NCI-H1092 treated with DMSO at 0.1 percent for 48 hours (cell line): ENCODE data around the gene AVPI1.

Experiments
- DNase-seq: peaks from one replicate; lab custom pipeline; 2025; lab: John Stamatoyannopoulos, UW

AVPI1 gene, protein sequence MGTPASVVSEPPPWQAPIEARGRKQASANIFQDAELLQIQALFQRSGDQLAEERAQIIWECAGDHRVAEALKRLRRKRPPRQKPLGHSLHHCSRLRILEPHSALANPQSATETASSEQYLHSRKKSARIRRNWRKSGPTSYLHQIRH

DNA sequence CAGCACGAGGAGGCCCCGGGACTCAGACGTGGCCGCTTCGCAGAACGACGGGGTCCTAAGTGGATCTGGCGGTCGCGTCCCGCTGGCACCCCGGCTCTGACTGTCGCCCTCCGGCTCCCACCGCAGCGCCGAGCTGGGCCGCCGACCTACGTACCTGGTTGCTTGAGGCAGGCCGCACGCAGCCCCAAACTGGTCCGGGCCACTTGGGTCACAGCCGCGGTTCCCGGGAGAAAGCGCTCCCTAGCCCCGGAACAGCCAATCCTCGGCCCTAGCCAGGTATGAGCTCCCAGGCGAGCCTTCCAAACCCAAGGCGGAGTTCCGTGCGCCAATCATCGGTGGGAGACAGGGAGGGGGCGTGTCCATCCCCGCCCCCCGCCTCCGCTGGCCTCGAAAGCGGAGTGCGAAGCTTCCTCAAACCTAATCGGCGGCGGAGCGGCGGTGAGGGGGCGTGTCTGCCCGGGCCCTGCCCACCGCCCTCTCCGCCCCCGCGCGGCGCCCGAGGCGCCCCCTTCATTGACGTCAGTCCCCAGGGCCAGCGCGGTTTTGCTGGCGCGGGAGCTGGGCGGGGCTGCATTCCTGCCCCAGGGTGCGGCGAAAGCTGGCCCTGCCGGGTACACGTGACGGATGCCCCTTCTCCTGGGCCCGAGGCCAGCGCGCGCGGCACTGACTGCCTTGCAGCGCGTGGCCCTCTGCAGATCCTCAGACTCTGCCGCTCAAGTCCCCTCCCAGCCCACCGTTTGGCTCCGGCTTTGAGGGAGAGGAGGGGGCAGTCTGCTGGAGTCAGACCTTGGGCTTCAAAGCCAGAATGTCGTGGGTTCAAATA lies at the start of gene AVPI1:
Gene AVPI1, minus strand, starts transcription at position 280 of the 823 bp plus-strand sequence. CDS start 7,336 bp downstream, outside the sequence.
- DNase-seq, result peak; percentile 91

DNA sequence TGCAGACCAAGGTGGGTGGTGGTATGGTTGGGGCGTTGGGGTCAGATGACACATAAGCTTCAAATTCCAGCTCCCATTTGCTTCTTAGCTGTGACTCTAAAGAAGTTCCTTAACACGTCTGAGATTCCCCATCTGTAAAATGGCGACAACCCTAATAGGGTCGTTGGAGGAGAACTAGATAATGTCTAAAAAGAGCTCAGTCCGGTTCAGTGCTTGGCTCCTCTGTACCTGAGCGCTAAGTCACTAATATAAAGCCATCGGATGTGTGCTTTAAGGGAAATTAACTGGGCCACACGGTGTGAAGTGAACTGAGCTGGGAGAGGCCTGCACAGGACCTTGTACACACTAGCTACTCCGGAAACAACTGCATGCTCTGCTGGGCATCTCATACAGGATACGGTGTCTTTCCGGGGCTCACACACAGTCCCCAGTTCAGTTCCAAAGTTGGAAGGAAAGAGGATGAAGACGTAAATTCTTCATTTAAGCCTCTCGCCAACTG lies 49.4 kb upstream of the AVPI1 start:
- DNase-seq, result no peak

DNA sequence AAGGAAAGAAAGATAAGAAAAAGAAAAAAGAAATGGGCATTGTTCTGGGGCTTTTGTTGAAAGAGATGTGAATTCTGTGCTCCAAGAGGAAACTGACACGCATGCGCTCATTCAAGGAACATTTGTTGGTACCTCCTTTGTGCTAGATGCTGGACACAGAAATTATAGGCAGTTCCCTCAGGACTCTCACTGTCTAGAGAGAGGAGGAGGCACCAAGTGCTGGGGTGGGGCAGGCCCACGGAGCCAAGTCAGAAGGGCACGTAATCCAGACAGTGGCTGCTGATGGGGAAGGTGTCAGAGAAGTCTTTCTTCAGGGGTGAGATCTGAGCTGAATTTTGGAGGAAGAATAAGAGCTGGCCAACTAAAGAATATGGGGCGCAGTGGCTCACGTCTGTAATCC lies 47.0 kb upstream of the AVPI1 start:
- DNase-seq, result no peak

DNA sequence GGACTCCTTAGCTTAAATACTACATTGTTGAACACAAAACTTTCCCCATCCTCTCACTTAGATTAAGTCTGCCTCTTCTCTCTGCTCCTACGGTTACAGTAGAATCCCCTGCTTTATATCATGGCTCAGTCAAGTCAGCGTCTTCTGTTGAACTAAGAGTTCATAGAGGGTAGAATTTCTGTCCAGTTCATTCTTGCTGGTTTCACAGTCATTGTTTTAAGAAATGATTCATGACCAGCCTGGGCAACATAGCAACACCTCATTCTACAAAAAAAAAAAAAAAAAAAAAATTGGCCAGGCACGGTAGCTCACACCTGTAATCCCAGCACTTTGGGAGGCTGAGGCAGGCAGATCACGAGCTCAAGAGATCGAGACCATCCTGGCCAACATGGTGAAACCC lies 46.2 kb upstream of the AVPI1 start:
- no peak for DNase-seq

DNA sequence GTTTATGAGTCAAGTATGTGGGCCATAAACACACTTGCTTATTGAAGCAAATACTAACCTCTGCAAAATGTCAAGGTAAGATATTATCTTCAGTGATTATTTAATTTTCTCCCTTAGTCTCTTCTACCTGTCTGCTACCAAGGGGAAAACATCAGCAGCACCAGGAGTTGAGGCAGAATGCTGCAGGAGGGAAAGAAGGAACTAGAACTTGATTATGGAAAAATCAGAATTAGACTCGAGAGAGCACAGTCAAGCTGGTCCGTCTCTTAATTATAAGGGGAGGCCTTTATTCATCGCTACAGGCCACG lies 45.0 kb upstream of the AVPI1 start:
- no peak for DNase-seq

DNA sequence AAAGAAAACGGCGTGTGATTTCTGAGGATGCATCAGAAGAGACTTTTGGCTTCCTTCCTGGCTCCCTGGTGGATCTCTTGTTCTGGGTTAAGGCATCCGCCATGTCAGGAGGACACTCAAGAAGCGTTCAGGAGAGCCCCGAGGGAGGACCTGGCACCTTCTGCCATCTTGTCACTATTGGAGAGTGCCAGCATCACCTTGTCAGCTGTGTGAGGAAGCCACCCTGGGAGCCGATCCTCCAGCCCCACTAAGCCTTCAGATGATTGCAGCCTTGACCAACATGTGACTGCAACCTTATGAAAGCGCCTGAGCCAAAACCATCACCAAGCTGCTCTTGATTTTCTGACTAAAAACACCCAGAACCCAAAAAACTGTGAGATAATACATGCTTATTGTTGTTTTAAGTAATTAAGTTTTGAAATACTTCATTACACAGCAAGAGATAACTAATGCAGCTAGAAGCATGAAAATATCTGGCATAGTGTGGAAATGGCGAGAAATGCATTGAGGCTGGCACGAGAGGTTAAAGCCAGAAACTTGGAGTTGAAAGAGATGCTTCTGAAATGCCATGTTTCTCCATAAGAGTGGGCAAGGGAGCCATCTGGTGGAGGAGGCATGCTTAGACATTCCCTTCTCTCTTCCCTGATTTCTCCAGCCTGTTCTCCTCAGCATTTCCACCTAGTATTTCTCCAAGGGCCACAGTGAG lies 44.5 kb upstream of the AVPI1 start:
- DNase-seq, result peak; percentile 57

DNA sequence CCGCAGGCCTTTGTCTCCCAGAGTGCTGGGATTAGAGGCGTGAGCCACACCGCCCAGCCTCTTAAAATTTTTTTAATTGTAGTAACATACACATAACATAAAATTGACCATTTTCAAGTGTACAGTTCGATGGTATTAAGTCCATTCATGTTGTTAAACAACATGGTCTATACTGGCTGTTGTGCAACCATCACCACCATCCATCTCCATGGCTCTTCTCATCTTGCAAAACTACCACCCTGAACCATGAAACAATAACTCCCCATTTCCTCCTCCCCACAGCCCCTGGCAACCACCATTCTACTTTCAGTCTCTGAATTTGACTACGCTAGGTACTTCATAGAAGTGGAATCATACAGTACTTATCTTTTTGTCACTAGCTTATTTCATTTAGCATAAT lies 42.0 kb upstream of the AVPI1 start:
- DNase-seq, result no peak

DNA sequence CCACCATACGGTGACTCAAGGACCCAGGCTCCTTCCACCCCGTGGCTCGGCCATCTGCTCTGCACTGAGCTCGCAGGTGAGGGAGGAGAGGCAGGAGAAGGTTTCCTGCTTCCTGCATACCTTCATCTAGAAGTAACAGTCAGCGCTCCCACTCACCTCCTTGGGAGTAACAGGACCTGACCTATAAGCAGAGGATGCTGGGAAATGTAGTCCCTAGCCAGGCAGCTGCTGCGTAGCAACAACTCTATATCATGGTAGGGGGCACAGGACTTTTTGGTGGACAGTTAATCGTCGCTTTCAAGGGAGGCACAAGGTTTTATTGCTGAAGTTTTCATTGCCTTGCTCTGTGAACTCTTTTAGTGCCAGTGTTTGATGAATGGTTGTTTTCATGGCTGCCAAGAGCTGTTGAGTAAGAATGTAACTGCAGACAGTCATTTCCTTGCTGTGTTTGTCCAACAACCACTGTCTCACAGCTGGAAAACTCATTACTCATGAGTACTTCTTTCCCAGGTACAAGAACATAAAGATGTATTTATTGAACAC lies 39.7 kb upstream of the AVPI1 start:
- no peak for DNase-seq

DNA sequence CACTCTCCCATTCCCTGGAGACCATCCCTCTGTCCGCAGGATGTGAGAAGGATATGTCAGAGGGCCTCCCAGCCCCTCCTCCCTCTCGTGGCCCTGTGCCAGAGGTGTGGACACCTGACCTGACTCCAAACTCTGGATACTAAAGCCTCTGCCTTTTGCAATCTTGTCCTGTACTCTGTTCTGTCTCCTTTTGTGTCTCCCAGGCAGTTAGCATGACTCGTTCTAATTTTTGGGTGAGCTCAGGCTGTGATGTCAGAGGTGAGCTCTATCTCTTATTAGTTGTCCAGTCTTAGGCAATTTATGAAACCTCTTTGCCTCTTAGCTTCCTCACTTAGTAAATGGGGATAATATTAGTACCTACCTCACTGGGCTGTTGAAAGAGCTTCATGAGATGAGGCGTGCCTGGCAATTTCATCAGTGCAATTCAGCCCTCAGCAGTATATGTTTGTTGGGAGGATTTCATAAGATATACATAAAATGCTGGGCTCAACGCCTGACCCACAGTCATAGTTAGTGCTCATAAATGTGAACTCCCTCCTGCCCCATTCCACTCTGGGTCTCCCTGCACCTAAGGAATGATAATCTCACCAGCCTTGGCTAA lies 37.4 kb upstream of the AVPI1 start:
- no peak for DNase-seq

DNA sequence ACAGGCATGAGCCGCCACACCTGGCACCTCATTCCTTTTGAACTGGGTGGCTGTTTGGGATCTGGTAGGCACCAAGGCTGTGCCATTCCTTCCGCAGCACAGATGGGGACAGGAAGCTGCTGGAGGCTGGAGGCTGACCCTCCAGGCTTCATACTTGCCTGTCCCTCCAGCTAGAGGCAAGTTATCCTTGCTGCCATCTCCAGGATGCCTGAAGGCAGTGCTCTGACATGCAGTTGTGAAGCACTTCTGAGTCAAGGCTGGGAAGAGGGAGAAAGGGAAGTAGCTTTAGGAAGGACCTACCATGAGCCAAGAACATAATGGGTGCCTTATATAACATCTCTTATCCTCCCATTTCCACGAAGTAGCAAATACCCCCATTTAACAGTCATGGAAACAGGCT lies 36.0 kb upstream of the AVPI1 start:
- no peak for DNase-seq

DNA sequence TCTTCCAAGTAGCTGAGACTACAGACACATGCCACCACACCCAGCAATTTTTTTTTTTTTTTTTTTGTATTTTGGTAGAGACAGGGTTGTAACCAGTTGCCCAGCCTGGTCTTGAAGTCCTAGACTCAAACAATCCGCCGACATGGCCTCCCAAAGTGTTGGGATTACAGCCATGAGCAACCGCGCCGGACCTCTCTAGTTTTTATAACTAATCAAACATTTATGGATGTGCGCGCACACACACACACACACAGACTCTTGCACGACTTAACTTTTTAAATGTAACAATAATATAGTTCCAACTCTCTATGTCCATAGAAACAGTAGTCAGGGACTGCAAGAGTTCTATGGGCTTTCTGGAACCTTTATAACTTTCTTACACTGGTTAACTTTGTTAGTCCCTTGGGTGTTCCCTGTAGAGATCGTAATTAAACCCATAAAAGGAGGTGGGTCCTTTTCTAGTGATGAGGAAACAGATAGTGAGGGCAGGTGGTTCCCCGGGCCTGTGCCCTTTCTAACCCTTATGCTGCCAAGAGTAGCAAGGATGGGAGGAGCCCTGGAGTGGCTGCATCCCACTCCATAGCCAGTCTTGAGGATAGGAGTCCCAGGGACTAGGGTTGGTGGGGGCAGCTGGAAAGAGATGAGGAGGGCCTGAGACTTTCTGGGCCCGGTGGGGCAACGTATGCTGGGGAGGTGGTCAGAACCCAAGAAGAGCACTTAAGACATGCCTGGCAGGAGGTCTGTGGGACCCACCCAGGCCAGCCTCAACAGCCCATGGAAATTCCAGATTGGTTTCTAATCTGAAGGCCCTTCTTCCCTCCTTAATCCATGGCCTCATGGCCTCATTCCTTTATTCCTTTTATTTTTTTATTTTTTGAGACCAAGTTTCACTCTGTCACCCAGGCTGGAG lies 35.1 kb upstream of the AVPI1 start:
- no peak for DNase-seq

DNA sequence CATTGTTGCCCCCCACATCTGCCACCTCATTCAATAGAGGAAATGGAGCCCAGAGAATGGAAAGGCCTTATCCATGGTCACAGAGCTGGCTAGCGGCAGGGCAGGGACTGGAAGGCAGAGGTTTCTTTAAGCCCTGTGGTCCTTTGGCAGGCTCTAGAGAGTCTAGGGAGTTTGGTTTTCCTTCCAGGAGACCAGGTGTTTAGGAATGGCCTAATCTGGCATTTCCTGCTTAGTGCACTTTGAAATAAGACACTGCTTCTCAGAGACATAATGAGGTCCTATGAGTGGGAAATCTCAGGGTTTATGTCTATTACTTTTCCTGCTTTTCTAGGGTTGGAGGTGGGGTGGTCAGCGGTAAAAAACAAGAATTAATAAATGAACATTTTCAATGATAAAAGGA lies 32.6 kb upstream of the AVPI1 start:
- no peak for DNase-seq

DNA sequence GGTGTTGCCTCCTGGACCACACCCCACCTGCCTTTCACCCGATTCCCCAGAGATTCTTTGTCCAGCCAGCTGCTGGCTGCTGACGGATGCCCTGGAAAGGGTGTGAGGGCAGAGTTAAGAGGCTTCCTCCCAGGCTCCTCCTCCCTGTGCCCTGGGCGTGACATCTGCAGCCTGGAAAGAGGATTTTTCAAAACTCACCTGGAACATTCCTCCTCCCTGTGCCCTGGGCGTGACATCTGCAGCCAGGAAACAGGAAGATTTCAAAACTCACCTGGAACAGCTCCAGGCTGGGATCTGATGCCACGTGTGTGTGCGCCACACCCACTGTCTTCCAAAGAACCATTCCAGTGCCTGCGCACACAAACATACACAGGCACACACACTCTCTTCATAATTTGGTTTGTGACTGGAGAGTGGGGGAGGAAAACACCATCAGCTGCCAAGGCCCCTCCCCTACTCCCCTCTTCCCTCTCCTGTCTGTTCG lies 31.7 kb upstream of the AVPI1 start:
- DNase-seq, result no peak

DNA sequence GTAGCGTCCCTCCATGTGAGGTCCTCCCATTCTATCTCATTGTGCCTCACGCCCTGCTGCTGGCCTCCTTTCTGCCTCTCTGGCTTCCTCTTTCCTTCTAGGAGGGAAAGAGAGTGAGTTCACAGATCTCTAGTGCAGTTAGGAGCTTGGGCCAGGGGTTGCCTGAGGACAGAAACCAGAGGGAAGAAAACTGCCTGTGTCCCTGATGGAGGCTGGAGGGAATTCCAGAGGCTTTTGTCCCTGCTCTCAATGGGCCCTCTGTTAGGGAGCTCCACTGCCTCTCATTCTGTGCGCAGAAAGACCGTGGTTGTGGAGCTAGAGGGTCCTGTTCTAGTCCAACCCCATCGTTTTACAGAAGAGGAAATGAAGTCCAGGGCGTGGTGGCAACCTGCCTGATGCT lies 31.1 kb upstream of the AVPI1 start:
- DNase-seq, result no peak

DNA sequence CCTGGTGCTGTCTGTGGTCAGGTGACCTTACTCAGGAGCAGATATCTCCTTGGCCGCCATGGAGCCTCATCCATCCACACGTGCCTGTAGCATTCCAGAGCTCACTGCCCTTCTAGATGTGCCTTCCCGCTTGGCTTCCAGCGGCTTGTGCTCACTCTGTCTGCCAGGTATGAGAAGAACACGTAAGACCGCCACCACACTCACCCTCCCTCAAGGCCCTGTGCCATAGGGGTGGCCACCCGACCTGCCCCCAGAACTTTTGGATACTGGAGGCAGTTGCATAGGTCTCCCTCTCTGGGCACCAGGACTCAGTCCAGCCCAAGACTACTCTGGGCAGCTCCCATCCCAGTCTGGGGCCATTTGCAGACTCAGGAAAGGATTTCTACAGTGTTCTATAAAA lies 30.6 kb upstream of the AVPI1 start:
- no peak for DNase-seq

DNA sequence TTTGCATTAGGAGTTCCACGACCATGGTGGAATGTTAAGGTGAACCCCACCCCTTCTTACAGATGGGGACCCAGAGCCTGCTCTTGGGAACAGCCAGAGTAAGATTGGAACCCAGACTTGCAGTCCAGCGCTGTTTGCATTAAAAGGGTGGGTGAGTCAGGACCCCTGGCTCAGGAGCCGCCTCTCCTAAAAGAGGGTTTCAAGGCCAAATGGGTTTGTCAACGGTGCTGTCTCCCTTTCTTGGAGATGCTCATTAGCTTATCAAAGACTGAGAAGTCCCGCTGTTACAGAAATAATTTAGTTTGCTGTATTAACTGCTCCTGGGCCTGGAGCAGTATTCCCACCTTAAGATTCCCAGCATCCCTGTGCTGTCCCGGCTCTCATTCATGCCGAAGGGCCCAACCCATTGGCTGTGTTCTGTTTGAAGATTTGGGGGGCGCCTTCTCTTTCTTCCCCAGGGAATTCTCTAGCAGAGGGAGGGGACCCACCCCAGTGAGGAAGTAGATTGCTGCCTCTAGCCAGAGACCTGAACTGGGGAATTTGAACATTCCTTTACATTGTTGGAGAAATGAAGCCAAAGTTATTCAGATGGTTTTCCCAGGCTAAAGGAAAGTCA lies 28.3 kb upstream of the AVPI1 start:
- no peak for DNase-seq

DNA sequence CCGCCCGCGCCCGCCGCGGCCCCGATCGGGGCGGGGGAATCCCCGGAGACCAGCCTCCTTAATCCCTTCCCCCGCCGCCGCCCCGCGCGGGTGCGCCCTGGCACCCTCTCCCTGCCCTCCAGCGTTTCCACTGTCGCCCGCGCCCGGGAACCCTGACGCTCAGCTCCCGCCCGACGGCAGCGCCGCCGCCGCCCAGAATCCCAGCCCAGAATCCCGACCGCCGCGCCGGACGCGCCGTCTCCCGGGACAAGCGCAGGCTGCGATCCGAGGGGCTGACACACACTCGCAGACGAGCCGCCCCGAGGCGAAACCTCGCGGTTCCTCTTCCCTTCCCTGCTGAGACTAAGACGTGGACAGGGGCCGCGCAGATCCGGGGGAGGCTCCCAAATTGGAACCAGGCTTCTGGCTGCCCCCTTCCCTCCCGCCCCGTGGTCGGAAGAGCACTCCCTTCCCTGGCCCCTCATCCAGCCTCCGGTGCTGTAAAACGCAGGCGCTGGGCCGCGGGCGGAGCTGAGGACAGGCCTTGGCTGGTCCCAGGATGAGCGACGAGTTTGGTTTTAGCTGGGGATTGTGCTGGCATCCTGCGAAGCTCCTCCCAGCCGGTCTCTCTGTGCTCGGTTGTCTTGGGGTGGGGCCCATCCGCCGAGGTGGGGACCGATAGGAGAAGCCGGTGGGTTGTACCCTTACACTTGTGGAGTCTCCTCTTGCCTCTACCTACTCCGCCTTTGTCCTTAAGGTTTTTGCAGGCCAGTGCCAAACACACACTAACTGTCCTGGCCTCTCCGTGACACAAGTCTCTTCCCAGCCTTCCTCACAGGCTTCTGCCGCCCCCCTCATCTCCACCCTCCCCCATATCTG lies 27.6 kb upstream of the AVPI1 start:
- no peak for DNase-seq

DNA sequence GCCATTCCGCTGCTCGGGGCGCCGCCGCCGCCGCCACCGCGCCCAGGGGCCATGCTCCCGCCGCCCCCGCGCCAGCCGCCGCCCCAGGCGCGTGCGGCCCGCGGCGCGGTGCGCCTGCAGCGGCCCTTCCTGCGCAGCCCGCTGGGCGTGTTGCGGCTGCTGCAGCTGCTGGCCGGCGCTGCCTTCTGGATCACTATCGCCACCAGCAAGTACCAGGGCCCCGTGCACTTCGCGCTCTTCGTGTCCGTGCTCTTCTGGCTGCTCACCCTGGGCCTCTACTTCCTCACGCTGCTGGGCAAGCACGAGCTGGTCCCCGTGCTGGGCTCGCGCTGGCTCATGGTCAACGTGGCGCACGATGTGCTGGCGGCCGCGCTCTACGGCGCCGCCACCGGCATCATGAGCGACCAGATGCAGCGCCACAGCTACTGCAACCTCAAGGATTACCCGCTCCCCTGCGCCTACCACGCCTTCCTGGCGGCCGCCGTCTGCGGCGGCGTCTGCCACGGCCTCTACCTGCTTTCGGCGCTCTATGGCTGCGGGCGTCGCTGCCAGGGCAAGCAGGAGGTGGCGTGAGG lies 26.9 kb upstream of the AVPI1 start:
- peak; percentile 27 for DNase-seq

DNA sequence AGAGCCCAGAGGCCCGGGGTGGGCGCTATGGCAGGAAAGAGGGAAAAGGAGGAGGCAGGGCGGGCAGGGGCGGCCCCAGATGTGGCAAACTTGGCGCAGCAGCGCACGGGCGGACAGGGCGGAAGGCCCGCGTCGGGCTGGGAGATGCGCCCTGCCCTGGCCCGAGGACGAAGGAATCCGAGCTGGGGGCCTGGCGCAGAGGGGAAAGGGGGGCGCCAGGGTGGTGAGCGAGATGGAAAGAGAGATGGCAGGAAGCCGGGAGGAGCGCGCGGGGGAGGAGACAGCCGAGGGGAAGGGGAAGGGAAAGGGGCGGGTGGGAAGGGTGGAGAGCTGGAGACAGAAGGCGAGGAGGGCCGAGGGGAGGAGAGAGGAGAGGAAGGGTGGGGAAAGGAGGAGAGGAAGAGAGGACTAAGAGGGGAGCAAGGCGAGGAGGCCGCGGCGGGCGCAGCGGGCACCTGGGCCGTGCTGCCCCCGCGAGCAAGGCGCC lies 26.3 kb upstream of the AVPI1 start, which contains the start of gene MARVELD1:
Gene MARVELD1, plus strand, starts transcription at position 392 of the 487 bp plus-strand sequence. CDS start 147 bp downstream, outside the sequence.
- DNase-seq, result peak; percentile 34
